GM19438 (cell line): ENCODE data around the gene RAP1GAP2.
"Not testable (repeated sequence)": the region's sequence is repeated elsewhere in the genome, so short reads cannot be mapped to it uniquely, and the experiment has no call there.

Source experiments
- ATAC-seq: cut with Tn5 transposase; IDR thresholded peaks from one replicate; pipeline ENCODE4 v1.9.1; 2021; ENCODE audit warnings: low read depth; ENCODE audit not compliant: unreplicated experiment

The RAP1GAP2 gene

DNA sequence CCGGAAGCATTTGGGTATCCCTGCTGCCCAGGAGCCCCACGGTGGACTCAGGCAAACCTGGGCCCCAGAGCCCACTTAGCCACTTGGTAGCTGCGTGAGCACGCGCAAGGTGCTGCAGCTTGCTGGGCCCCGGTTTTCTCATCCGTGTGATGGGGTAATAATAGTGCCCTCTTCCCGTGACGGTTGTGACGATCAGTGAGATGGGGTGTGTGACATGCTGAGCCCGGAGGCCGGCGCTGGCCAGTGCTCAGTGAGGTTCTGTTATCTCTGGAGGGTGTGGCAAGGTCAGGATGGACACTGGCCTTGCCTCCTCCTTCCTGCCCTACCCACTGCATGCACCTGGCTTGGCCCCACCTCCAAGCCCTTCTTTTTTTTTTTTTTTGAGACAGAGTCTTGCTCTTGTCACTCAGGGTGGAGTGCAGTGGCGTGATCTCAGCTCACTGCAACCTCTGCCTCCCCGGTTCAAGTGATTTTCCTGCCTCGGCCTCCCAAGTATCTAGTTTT lies 82.6 kb downstream of the RAP1GAP2 start:
- no peak for ATAC-seq

DNA sequence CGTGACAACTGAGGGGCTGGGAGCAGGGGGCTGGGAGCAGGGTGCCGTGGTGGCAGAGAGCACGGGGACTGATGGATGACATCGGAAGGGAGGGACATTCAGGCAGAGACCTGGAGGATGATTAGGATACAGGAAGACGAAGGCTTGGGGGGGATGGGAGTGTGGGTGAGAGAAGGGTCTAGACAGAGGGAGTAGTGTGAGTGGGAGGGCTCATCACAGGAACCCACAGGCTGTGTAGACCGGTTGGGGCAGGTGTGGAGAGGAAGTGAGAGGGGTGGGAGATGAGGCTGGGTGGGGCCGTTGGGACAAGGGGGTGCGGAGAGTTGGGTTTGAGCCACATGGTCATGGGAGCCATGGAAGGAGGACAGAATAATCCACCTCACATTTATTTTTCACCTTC lies 83.8 kb downstream of the RAP1GAP2 start:
- ATAC-seq: no peak

DNA sequence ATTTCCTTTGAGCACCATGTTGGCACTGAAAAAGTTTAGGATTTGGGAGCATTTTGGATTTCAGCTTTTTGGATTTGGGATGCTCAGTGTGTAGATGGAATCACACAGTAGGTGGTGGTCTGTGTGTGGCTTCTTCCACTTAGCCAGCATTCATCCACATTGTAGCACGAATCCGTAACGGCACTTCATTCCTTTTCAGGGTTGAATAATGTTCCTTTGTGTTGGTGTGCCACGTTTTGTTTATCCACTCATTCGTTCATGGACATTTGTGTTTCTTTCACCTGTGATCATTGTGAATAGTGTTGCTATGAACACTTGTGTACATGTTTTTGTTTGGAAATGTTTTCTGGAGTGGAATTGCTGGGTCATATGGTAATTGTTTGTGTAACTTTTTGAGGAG lies 85.1 kb downstream of the RAP1GAP2 start:
- no peak for ATAC-seq

DNA sequence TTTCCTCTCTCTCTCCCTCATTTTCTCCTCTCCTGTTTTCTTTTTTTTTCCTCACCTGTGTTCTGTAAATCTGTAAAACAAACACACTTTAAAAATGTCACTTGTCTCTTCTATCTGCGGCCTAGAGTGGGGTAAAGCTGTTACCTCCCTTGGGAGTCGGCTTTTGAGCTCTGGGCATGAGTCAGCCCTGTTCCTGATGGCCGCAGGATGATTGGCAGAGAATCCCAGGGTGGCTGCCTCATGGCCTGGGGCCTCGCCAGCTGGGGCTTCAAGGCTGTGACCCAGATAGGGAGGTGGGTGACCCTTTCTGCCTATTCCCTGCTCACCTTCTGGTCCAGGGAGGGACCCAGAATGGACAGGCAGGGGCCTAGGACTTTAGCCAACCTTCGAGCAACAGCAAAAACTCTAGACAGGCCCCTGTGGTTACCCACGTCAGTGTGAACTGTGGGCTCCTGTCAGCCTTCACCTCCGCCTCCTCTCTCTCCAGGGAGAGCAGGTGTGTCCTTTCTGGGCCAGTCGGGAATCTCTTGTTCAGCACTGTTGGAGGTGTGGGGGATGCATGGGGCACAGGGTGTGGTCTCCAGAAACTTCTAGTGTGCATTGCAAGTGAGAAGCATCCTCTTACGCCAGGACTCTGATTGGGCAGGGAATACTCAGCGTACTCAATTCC lies 87.4 kb downstream of the RAP1GAP2 start:
- no peak for ATAC-seq

DNA sequence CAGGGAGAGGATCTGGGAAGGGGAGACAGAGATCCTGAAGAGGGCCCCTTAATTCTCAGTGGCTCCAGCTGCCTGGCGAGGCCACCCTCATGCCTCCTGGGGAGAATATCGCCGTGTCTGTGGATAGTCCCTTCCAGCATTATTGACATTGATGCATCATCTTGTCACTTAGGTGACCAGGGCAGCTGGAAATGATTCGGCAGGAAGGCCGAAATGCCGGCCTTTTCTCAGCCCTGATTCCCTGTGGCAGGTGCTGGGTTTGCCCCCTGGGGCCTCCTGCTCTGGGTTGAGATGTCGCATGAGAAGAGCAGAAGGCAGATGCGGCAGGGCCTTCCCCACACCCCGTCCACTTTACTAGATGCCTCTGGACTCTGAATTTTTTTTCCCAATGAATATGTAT lies 89.5 kb downstream of the RAP1GAP2 start:
- no peak for ATAC-seq

DNA sequence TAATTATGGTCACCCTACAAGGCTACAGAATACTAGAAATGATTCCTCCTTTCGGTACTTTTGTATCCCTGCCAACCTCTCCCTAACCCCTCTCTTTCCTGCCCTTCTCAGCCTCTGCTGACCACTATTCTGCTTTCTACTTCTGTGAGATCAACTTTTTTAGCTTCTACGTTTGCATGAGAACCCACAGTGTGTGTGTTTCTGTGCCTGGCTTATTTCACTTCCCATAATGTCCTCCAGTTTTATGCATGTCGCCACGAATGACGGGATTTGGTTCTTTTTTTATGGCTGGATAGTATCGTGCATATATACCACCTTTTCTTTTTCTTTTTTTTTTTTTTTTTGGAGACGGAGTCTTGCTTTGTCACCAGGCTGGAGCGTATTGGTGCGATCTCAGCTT lies 92.1 kb downstream of the RAP1GAP2 start:
- no peak for ATAC-seq

DNA sequence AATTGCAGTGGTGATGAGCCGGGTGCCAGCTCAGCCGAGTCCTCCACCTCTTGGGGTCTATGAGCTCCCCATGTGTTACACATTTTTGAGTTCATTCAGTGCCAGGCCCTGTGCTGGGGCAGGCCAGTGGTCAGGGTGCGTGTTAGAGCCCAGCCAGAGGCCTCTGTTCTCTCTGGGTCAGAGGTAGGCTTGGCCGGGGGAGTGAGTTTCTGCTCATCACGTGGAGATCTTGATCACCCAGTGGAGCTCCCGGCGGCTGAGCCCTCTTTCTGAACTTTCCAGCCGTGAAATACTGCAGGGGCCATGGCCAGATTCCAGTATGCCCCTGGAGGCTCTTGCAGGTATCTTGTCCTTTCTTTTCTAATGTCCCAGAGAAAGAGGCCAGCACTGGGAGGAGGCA lies 93.0 kb downstream of the RAP1GAP2 start:
- ATAC-seq: no peak

DNA sequence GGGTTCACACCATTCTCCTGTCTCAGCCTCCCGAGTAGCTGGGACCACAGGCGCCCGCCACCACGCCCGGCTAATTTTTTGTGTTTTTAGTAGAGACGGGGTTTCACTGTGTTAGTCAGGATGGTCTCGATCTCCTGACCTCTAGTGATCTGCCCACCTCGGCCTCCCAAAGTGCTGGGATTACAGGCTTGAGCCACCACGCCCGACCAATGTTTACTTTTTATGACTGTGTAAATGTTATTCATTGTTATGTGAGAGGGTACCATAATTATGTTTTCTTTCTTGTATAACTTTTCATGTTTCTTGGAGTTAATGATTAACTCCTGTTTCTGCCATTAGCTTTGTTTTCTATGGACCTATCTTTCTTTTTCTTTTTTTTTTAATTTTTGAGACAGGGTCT lies 94.5 kb downstream of the RAP1GAP2 start:
- not testable (repeated sequence) for ATAC-seq

DNA sequence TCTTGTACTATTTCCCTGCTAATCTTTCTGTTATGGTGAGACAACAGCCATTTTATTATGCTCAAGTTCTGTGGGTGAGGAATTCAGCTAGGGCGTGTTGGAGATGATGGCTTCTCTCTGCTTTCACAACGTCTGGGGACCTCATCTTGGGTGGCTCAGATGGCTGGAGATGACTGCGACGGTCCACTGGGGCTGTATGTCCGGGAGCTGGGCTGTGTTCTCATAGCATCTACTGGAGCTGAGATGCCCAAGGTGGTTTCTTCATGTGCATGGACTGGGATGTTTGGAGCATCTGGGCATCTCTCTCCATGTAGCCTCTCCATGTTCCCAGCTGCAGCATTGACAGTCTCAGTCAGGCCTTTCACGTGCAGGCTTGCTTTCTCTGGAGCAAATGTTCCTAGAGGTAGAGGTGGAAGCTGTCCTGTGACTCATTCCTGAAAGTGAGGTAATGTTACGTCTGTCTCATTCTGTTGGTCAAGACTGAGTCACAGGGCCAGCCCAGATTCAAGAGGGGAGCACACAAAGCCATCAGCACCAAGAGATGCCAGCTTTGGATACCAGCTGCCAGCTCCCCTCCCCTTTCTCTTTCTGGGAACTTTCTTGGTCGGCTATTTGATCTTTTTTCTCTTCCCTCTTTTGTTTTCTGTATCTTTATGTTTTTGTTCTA lies 96.2 kb downstream of the RAP1GAP2 start:
- no peak for ATAC-seq

DNA sequence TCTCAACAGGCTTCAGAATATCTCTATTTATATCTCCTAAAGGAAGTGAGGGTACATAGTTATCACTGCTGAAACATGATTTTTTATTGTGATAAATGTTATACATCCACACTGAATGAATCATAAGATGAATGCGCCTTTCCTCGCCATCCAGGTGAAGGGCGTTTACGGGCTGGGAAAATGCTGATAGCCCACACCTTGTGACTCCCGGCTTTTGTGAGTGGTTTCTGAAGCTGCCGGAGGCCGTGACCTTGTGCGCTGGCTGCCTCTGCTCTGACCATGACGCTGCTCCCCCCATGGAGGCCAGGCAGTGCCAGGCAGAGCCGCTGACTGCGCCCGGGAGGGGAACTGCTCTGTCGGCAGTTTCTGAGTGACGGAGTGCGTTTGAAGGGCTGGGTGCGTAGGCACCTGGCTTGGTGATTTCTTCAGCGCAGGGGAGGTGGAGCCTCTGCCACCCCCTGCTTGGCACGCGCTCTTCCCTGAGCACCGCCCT lies 97.2 kb downstream of the RAP1GAP2 start:
- no peak for ATAC-seq

DNA sequence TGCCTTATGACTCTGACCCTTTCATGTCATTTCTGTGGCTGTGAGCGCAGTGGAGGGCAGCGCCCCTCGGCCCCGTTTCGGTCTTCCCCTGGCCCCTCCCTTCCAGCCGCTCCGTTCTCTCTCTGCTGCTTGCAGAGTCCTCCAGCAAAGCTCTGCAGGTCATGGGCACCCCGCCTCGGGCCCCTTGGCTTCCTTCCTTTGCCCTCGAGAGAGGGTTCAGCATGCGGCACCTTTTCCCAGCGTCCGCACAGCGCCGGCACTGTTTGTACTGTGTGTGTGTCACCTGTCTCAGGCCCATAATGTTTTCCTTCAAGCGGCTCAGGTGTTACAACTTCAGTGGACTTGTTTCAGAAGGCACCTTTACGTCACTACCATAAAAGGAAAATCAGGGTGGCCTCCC lies 98.5 kb downstream of the RAP1GAP2 start:
- no peak for ATAC-seq

DNA sequence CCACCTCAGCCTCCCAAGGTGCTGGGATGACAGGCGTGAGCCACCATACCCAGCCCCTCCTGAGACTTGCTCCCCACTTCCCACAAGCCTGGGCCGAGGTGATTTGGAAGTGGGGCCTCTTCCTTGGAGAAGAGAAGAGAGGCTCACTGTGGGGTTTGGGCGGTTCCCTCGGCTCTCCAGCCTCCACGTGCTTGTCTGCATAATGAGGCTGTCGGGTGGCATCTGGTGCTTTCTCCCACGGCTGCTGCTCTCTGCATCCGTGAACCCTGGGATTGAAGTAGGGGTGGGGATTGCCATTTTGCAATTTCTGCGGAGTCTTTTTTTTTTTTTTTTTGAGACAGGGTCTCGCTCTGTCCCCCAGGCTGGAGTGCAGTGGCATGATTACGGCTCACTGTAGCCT lies 101.4 kb downstream of the RAP1GAP2 start:
- no peak for ATAC-seq

DNA sequence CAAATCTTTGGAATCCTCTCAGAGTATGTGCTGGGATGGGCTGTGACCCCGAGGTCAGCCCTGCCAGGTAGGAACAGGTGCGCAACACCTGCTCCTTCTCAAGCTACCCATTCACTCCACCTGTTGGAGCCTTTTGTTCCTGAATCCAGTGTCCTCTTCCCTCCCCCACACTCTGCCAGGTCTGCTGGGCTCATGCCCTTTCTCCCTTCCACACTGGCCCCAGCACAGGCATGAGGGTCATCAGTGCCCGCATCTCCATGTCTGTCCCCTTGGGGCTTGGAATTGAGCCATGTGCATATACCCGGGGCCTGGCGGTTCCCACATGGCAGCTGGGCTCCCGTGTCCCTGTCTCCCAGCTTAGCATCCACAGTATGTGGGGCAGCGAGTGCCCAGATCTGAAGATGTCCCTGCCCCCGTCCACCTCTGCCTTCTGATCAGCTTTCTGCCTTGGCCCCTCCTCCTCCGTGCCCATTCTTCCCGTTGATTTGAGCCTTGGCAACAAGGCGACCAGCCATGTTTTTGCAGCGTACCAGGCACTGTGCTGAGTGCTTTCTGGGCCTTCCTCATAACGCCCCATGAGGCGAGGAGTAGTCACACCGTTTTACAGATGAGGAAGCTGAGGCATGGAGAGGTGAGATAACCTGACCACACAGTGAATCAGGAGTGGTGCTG lies 102.2 kb downstream of the RAP1GAP2 start:
- ATAC-seq: no peak

DNA sequence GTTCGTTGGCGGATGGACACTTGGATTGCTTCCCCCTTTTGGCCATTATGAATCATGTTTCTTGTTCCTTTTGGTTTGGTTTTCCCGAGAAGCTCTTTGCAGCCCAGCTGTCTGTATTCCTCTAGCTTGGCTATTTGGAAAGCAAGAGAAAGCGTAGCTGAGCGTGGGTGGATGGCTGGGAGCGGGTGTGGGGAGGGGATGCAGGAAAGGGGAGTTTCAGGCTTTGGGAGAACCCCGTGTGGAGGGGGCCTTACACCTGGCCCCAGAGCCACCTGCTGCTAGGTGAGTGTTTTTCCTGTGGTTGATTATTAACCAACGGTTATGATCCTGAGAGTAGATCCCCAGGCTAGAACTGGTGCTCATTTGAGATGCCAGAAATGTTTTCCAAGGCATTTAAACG lies 103.7 kb downstream of the RAP1GAP2 start:
- ATAC-seq: no peak

DNA sequence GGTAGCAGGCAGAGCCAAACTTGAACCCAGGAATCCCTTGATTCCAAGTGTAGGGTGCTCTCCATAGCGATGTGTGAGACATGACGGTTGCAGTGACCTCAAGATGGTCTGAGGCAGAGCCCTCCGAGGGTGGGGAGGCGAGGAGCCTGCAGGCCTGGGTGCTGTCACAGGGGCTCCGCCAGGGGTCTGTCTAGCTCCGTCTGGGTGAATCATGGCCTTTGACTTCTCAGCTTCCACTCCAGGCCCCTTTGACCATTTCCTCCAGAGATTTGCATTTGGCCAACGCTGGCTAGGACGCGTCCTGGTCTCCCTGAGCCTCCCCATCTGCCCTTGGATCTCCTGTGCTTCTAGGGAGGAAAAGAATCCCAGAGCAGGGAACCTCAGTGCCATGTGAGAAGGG lies 104.6 kb downstream of the RAP1GAP2 start:
- no peak for ATAC-seq

DNA sequence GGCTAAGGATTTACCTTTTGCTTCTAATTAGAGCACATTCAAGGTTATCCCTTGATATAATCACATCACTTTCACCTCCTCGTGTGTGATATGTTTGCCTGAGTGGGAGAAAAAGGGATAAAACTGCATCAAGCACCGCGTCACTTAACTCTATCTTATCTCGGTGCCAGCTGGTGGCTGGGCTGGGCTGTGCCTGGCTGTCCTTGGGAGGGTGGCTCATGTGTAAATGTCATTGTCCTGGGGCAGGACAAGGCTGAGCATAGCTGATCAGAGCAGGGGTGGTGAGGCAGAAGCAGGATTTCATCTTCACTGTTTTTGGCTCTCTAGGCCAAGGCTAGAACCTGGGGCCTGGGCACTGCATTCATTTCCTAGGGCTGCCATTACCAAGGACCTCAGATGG lies 105.3 kb downstream of the RAP1GAP2 start:
- no peak for ATAC-seq

DNA sequence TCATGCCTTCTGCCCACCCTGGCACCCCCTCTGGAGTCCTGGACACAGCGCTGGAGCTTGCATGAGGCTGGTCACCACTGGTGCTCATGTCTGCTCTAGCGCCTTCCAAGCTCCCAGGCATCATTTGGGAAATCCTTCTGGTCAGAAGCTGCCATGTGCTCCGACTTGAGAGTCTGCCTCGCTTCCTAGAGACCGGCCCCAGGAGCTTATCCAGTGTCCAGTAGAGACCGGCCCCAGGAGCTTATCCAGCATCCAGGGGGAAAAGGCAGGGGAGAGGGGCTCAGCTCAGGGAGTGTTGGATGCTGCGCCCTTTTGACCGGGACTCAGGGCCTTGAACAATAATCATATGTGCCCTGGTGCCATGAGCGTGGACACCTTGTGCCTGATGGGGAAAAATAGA lies 106.3 kb downstream of the RAP1GAP2 start:
- no peak for ATAC-seq

DNA sequence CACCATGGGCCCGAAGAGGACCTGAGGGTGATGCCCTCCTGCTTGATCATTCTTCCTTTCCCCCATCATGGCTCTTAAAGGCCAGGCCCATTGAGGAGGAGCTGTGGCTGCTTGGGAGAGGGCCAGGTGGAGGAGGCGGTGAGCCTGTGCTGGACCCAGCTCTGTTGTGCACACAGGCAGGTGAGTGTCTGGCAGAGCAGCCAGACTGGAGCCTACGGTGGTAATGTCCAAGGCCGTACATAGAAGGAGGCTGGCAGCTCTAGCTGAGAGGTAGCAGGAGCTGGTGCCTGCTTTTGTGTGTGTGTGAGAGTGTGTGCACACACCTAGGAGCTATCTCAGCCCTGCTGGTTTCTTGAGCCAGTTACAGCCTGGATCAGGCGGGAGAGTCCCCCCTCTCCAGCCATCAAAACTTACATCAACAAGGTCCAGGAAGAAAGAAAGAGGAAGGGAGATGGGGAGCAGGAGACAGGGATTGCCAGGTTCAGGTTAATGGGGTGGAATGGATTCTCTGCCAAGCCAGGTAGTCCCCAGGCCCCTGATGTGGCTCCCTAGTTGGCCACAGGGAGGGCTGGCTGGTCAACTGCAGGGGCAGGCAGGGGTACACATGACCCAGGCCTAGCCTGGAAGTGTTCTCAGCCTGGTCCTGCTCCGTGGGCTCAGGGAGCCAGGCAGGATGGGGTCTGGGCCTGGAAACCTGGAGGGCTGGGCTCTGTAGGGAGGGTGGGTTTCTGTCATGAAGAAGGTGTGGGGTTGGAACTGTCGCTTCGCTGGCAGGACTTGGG lies 107.1 kb downstream of the RAP1GAP2 start:
- ATAC-seq: no peak

DNA sequence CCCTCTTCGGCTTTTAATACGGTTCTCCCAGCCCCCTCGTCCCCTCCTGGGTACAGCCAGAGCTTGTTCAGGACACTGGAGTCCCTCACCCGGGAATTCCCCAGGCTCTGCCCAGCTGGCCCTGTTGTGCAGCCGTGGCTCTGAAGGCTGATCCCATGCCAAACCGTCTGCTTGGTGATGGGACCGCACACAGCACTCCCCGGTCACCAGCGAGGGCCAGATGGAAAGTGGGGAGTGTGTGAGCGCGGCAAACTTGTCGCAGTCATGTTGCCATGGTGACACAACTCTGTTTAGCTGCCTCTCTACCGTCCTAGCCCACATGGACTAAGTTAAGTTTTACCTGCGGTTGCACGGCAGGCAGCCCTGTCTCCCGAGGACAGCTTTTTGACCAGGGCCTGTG lies 107.9 kb downstream of the RAP1GAP2 start:
- no peak for ATAC-seq

DNA sequence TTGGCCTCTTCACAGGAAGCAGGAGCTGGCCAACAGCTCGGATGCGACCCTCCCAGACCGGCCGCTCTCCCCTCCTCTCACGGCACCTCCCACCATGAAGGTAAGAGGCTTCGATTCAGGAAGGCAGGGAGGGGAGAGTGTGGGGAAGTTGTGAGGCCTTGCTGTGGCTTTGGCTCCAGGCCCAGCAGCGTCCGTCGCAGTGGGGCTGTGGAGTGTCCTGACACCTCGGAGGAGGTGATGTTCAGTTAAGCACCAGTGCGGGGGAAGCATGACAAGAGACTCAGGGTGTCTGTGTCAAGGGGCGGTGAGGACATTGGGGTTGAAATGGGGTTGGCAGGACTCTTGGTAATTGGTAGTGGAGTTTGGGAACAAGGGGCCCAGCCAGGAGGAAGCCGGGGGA lies 109.0 kb downstream of the RAP1GAP2 start:
- ATAC-seq: no peak
